Epithelial cell of proximal tubule (primary cell): ENCODE results near the gene USP17L30. TPM values are rescaled to one million over a fixed set of nuclear protein-coding genes. Genes with fewer than 3 reads are reported as not detected.
"Not testable (repeated sequence)": the region's sequence is repeated elsewhere in the genome, so short reads cannot be mapped to it uniquely, and the experiment has no call there.

ENCODE experiments used
- DNase-seq: peaks from one replicate; pipeline ENCODE4 v3.0.0-alpha.2; 2011; ENCODE audit warnings: low read depth
- H3K4me3 ChIP-seq: 2 replicates; pipeline ENCODE4 v1.5.1; 2011; ENCODE audit warnings: low read depth, mild to moderate bottlenecking, low read length
- CTCF ChIP-seq: conservative IDR thresholded peaks from 2 replicates; pipeline ENCODE4 v1.5.1; 2012; ENCODE audit warnings: low read depth, mild to moderate bottlenecking, low read length
- total RNA-seq: library from RNA; depleted of rRNA; stranded (reverse); fragments of >200 nt; gene quantifications from 2 replicates; pipeline ENCODE4 v1.2.3, GENCODE V29; 2015

Gene USP17L30
- not detected in 2 replicates for total RNA-seq

- H3K4me3 ChIP-seq, DNase-seq: not testable (repeated sequence)
Observed at GRCh38 chr4:9362829-9363228, at the start of gene USP17L30. USP17L30 (plus strand) TSS chr4:9363129; CDS start chr4:9363129, 0 bp downstream.

GRCh38 chr4:9324191-9324590 is 38.7 kb upstream of the USP17L30 start:
- H3K4me3 ChIP-seq, DNase-seq: not testable (repeated sequence)

GRCh38 chr4:9324865-9325264 is 38.1 kb upstream of the USP17L30 start, which contains the start of gene USP17L24:
USP17L24 (plus strand) TSS chr4:9325165; CDS start chr4:9325165, 0 bp downstream.
- not testable (repeated sequence) for DNase-seq

GRCh38 chr4:9329611-9330010 is 33.3 kb upstream of the USP17L30 start, which contains the start of gene USP17L25:
USP17L25 (plus strand) TSS chr4:9329911; CDS start chr4:9329911, 0 bp downstream.
- not testable (repeated sequence) for H3K4me3 ChIP-seq, DNase-seq

More at GRCh38 chr4:9324865-9325264, 38.1 kb upstream of the USP17L30 start, which contains the start of gene USP17L24:
- H3K4me3 ChIP-seq: not testable (repeated sequence)

- H3K4me3 ChIP-seq, DNase-seq: not testable (repeated sequence)
Observed at GRCh38 chr4:9334358-9334757, 28.6 kb upstream of the USP17L30 start, which contains the start of gene USP17L26. USP17L26 (plus strand) TSS chr4:9334658; CDS start chr4:9334658, 0 bp downstream.

GRCh38 chr4:9339103-9339502 is 23.8 kb upstream of the USP17L30 start, which contains the start of gene USP17L5:
USP17L5 (plus strand) TSS chr4:9339403; CDS start chr4:9339403, 0 bp downstream.
- not testable (repeated sequence) for H3K4me3 ChIP-seq, DNase-seq

- H3K4me3 ChIP-seq, DNase-seq: not testable (repeated sequence)
Observed at GRCh38 chr4:9343848-9344247, 19.1 kb upstream of the USP17L30 start, which contains the start of gene USP17L27. USP17L27 (plus strand) TSS chr4:9344148; CDS start chr4:9344148, 0 bp downstream.

GRCh38 chr4:9348593-9348992 is 14.3 kb upstream of the USP17L30 start, which contains the start of gene USP17L28:
USP17L28 (plus strand) TSS chr4:9348893; CDS start chr4:9348893, 0 bp downstream.
- not testable (repeated sequence) for DNase-seq, H3K4me3 ChIP-seq

GRCh38 chr4:9350866-9351265 is 12.1 kb upstream of the USP17L30 start:
- H3K4me3 ChIP-seq: not testable (repeated sequence)

GRCh38 chr4:9353338-9353737 is 9.6 kb upstream of the USP17L30 start, which contains the start of gene USP17L29:
USP17L29 (plus strand) TSS chr4:9353638; CDS start chr4:9353638, 0 bp downstream.
- DNase-seq: not testable (repeated sequence)

More at GRCh38 chr4:9350866-9351265, 12.1 kb upstream of the USP17L30 start:
- DNase-seq: not testable (repeated sequence)

GRCh38 chr4:9379881-9380280 is 17.0 kb downstream of the USP17L30 start:
- not testable (repeated sequence) for DNase-seq

More at GRCh38 chr4:9353338-9353737, 9.6 kb upstream of the USP17L30 start, which contains the start of gene USP17L29:
- H3K4me3 ChIP-seq: not testable (repeated sequence)

GRCh38 chr4:9381012-9381534 is 18.1 kb downstream of the USP17L30 start:
- peak overlapping the region; percentile 57 for H3K4me3 ChIP-seq
- TF ChIP-seq CTCF: peak; percentile 34
- not testable (repeated sequence) for DNase-seq

More at GRCh38 chr4:9379881-9380280, 17.0 kb downstream of the USP17L30 start:
- not testable (repeated sequence) for H3K4me3 ChIP-seq

GRCh38 chr4:9384126-9384525 is 21.2 kb downstream of the USP17L30 start:
- DNase-seq: peak; percentile 38
- no peak overlapping the region for H3K4me3 ChIP-seq
- TF ChIP-seq CTCF: no peak

- not testable (repeated sequence) for H3K4me3 ChIP-seq, DNase-seq
Observed at GRCh38 chr4:9389001-9389400, 26.1 kb downstream of the USP17L30 start.

- H3K4me3 ChIP-seq, DNase-seq: not testable (repeated sequence)
Observed at GRCh38 chr4:9405774-9406173, 42.8 kb downstream of the USP17L30 start.

- not testable (repeated sequence) for H3K4me3 ChIP-seq, DNase-seq
Observed at GRCh38 chr4:9406491-9406890, 43.6 kb downstream of the USP17L30 start.
